ENCODE data around the gene TMEM232.
A peak's percentile ranks its signal among the peaks of the same experiment; 100 is the strongest.
"Not testable (repeated sequence)": the region's sequence is repeated elsewhere in the genome, so short reads cannot be mapped to it uniquely, and the experiment has no call there.

Gene TMEM232

GRCh38 chr5:110681109-110681508, 45.4 kb downstream of the TMEM232 start:
- TF ChIP-seq CTCF (IDR thresholded peaks at IDR 0.05; ENCODE audit: extremely low read depth, missing control alignments) = no peak
- DNase-seq (ENCODE audit: low spot score) = no peak

DNA sequence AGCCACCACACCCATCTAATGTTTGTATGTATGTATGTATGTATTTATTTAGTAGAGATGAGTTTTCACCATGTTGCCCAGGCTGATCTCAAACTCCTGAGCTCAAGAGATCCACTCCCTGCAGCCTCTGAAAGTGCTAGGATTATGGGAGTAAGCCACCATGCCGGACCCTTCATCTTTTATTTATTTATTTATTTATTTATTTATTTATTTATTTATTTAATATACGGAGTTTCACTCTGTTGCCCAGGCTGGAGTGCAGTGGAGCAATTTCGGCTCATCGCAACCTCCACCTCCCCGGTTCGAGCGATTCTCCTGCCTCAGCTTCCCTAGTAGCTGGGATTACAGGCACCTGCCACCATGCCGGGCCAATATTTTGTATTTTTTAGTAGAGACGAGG, 49.9 kb downstream of the TMEM232 start:
- DNase-seq (ENCODE audit: low spot score) = not testable (repeated sequence)

- no peak for TF ChIP-seq CTCF (IDR thresholded peaks at IDR 0.05; ENCODE audit: extremely low read depth, missing control alignments)
- DNase-seq (ENCODE audit: low spot score) = no peak
These were observed 61.2 kb downstream of the TMEM232 start for GRCh38 chr5:110665184-110665726.

DNA sequence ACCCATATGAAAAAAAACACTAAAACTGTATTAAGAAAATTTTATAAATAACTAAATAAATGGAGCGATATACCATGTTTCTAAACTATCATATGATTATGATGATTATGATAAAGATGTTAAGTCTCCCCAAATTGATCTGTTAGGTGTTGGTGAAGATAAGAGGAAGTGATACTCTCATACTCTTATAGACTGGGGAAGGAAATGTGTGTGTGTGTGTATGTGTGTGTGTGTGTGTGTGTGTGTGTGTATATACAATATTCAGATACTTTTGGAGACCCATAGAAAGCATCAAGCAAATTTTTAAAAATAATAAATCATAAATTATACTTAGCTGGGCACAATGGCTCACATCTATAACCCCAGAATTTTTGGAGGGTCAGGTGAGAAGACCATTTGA, 62.9 kb downstream of the TMEM232 start:
- peak; percentile 7 for DNase-seq (ENCODE audit: low spot score)
- no peak for TF ChIP-seq CTCF (IDR thresholded peaks at IDR 0.05; ENCODE audit: extremely low read depth, missing control alignments)

GRCh38 chr5:110658006-110658405, 68.5 kb downstream of the TMEM232 start:
- no peak for TF ChIP-seq CTCF (IDR thresholded peaks at IDR 0.05; ENCODE audit: extremely low read depth, missing control alignments)
- no peak for DNase-seq (ENCODE audit: low spot score)

GRCh38 chr5:110653231-110653970, 73.1 kb downstream of the TMEM232 start:
- DNase-seq (ENCODE audit: low spot score) = no peak
- no peak for TF ChIP-seq CTCF (IDR thresholded peaks at IDR 0.05; ENCODE audit: extremely low read depth, missing control alignments)

- DNase-seq (ENCODE audit: low spot score) = no peak
- no peak for TF ChIP-seq CTCF (IDR thresholded peaks at IDR 0.05; ENCODE audit: extremely low read depth, missing control alignments)
These were observed 75.0 kb downstream of the TMEM232 start for GRCh38 chr5:110651507-110651906.

DNA sequence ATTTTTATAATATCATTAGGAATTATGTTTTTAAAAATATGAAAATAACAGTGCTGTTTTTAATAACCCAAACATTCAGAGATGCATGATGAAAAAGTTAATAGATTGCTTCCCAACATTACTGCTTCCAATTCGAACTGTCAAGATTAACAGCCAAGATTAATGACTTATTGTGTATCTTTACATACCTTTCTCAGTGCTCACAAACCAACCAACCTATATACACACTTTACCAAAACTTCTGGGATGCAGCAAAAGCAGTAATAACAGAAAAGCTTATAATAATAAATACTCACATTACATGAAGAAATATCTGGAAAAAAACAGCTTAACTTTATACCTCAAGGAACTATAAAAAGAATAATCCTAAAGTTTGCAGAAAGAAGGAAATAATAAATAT, 82.1 kb downstream of the TMEM232 start:
- TF ChIP-seq CTCF (IDR thresholded peaks at IDR 0.05; ENCODE audit: extremely low read depth, missing control alignments) = no peak
- no peak for DNase-seq (ENCODE audit: low spot score)
